GM12878 (cell line): ENCODE data around the gene BCS1L. TPM values are rescaled to one million over a fixed set of nuclear protein-coding genes. Genes with fewer than 3 reads are reported as not detected.

Source experiments
- ATAC-seq: fragments of 200-7000 bp; cut with Tn5 transposase; 3 replicates; pipeline ENCODE4 v1.9.1; 2020; ENCODE audit warnings: mild to moderate bottlenecking, moderate library complexity
- BruUV-seq: library from RNA; stranded (reverse); fragments of 400-500 nt; replicated peaks from 2 replicates; lab custom pipeline; 2021; lab: Mats Ljungman, UMichigan
- CTCF ChIA-PET: fragments of 300-600 bp; sonication (Branson Sonifier 250); formaldehyde crosslinking; extraction: SDS; loops from one replicate; lab custom pipeline; 2021; ENCODE audit warnings: inconsistent platforms; lab: Yijun Ruan, JAX
- POLR2A ChIA-PET: fragments of 350-600 bp; formaldehyde crosslinking; extraction: SDS; loops from one replicate; lab custom pipeline; 2021; ENCODE audit warnings: inconsistent platforms; lab: Charles Lee
- RAD21 ChIA-PET: fragments of 300-600 bp; sonication (Branson Sonifier 250); formaldehyde crosslinking; loops from one replicate; lab custom pipeline; 2023; ENCODE audit warnings: antibody characterized with exemption; ENCODE audit not compliant: unreplicated experiment; lab: Charles Lee
- SMC1A ChIA-PET: fragments of 300-600 bp; sonication (Branson Sonifier 250); formaldehyde crosslinking; loops from one replicate; lab custom pipeline; 2023; ENCODE audit not compliant: unreplicated experiment, uncharacterized antibody; lab: Charles Lee
- DNase-seq: peaks from one replicate; pipeline ENCODE4 v3.0.0-alpha.2; 2011; ENCODE audit warnings: low read depth, low spot score
- FAIRE-seq: peaks from 3 replicates; lab custom pipeline; 2011; peaks lifted over from hg19 to GRCh38; lab: Jason Lieb, UNC
- H2AFZ ChIP-seq: 2 replicates; pipeline ENCODE4 v1.6.0; 2011; ENCODE audit warnings: low read depth, low read length, control low read depth; ENCODE audit not compliant: control insufficient read depth
- H3K27ac ChIP-seq: 2 replicates; pipeline ENCODE4 v1.5.1; 2011; ENCODE audit warnings: control low read depth; ENCODE audit not compliant: control insufficient read depth, insufficient read depth
- H3K27me3 ChIP-seq, 2 experiments: replicated peaks in 1 of 2; 2 replicates each; pipeline versions ENCODE4 v1.6.0 to v1.6.1; 2011; ENCODE audit warnings: low read length in 1 of 2; ENCODE audit not compliant: control insufficient read depth in 2 of 2, insufficient read depth in 2 of 2
- H3K36me3 ChIP-seq, 2 experiments: 2 replicates each; pipeline ENCODE4 v1.5.1; 2011; ENCODE audit warnings: low read length in 1 of 2; ENCODE audit not compliant: control insufficient read depth in 2 of 2, insufficient read depth in 2 of 2
- H3K4me1 ChIP-seq: 2 replicates; pipeline ENCODE4 v1.6.1; 2011; ENCODE audit warnings: mild to moderate bottlenecking, low read length, moderate library complexity, mixed read lengths; ENCODE audit not compliant: control insufficient read depth, insufficient read depth
- H3K4me2 ChIP-seq: 2 replicates; pipeline ENCODE4 v1.6.0; 2011; ENCODE audit warnings: control low read depth; ENCODE audit not compliant: control insufficient read depth, insufficient read depth
- H3K4me3 ChIP-seq: fragments of 200-600 bp; sonication (generic); 2 replicates; pipeline ENCODE4 v1.5.1; 2016
- H3K79me2 ChIP-seq: 2 replicates; pipeline ENCODE4 v1.6.0; 2011; ENCODE audit warnings: low read length; ENCODE audit not compliant: control insufficient read depth, insufficient read depth
- H3K9ac ChIP-seq: 2 replicates; pipeline ENCODE4 v1.8.0; 2011; ENCODE audit warnings: low read length, control low read depth, mixed read lengths; ENCODE audit not compliant: control insufficient read depth, insufficient read depth
- H3K9me3 ChIP-seq: replicated peaks from 3 replicates; pipeline ENCODE4 v1.5.1; 2011; ENCODE audit warnings: mild to moderate bottlenecking, low read length; ENCODE audit not compliant: control insufficient read depth, insufficient read depth
- H4K20me1 ChIP-seq: 2 replicates; pipeline ENCODE4 v1.6.0; 2011; ENCODE audit not compliant: control insufficient read depth, insufficient read depth
- BCL11A ChIP-seq: IDR thresholded peaks from 2 replicates; pipeline ENCODE4 v1.6.1; 2011; ENCODE audit warnings: low read depth, low read length
- CBFB ChIP-seq: IDR thresholded peaks from 2 replicates; pipeline ENCODE4 v1.6.1; 2016; ENCODE audit warnings: antibody characterized with exemption, low read depth
- CEBPZ ChIP-seq: fragments of 150-350 bp; IDR thresholded peaks from 2 replicates; pipeline ENCODE4 v1.6.1; 2016; ENCODE audit warnings: low read depth, low read length
- CREB1 ChIP-seq: IDR thresholded peaks from 2 replicates; pipeline ENCODE4 v1.6.1; 2012; ENCODE audit warnings: low read depth, mild to moderate bottlenecking, inconsistent platforms
- CREM ChIP-seq: IDR thresholded peaks from 2 replicates; pipeline ENCODE4 v1.6.1; 2014; ENCODE audit warnings: antibody characterized with exemption, low read depth
- EP300 ChIP-seq, 2 experiments: fragments of 150-350 bp in 1 of 2; IDR thresholded peaks; 2 replicates each; pipeline ENCODE4 v1.6.1; 2011 to 2012; ENCODE audit warnings: low read depth in 2 of 2, low read length in 2 of 2, borderline replicate concordance in 1 of 2, improper control_type of control experiment in 1 of 2, inconsistent platforms in 1 of 2; ENCODE audit not compliant: control insufficient read depth in 1 of 2
- ETV6 ChIP-seq, 2 experiments: fragments of 450-650 bp in 1 of 2; IDR thresholded peaks in 1 of 2; conservative IDR thresholded peaks in 1 of 2; 2 replicates each; pipeline ENCODE4 v1.6.1; 2014; ENCODE audit warnings: antibody characterized with exemption in 1 of 2, borderline replicate concordance in 1 of 2, low read depth in 1 of 2, mild to moderate bottlenecking in 1 of 2, moderate library complexity in 1 of 2
- IKZF2 ChIP-seq, 2 experiments: fragments of 450-650 bp; IDR thresholded peaks; 2 replicates each; pipeline ENCODE4 v1.6.1; 2017; ENCODE audit warnings: mild to moderate bottlenecking in 2 of 2, moderate library complexity in 2 of 2
- IRF4 ChIP-seq: IDR thresholded peaks from 2 replicates; pipeline ENCODE4 v1.6.1; 2011; ENCODE audit warnings: low read depth, low read length
- NFIC ChIP-seq: IDR thresholded peaks from 2 replicates; pipeline ENCODE4 v1.6.1; 2012; ENCODE audit warnings: low read depth, mild to moderate bottlenecking, inconsistent platforms, low read length, moderate library complexity
- PBX3 ChIP-seq: IDR thresholded peaks from 2 replicates; pipeline ENCODE4 v1.6.1; 2011; ENCODE audit warnings: mild to moderate bottlenecking, low read depth, low read length, moderate library complexity; ENCODE audit not compliant: insufficient replicate concordance
- PKNOX1 ChIP-seq: fragments of 450-650 bp; IDR thresholded peaks from 2 replicates; pipeline ENCODE4 v1.6.1; 2016; ENCODE audit warnings: mild to moderate bottlenecking
- RUNX3 ChIP-seq: IDR thresholded peaks from 2 replicates; pipeline ENCODE4 v1.6.1; 2012; ENCODE audit warnings: low read length, inconsistent platforms
- TCF12 ChIP-seq: IDR thresholded peaks from 2 replicates; pipeline ENCODE4 v1.6.1; 2011; ENCODE audit warnings: low read depth, mild to moderate bottlenecking, low read length
- TCF3 ChIP-seq: IDR thresholded peaks from 2 replicates; pipeline ENCODE4 v1.6.1; 2012; ENCODE audit warnings: low read depth, mild to moderate bottlenecking, low read length, borderline replicate concordance; ENCODE audit not compliant: insufficient read depth
- ZSCAN29 ChIP-seq: fragments of 450-650 bp; IDR thresholded peaks from 2 replicates; pipeline ENCODE4 v1.6.1; 2017; ENCODE audit warnings: mild to moderate bottlenecking, moderate library complexity
- WGBS: methylation state at CpG from one replicate; pipeline ENCODE4 v1.1.6; 2016; ENCODE audit warnings: low lambda C conversion rate; ENCODE audit not compliant: insufficient replicate concordance, insufficient coverage; ENCODE audit errors: missing lambda C conversion rate; 5-methylcytosine and 5-hydroxymethylcytosine counted together
- in situ Hi-C: fragments of 300-500 bp; cut with MboI; formaldehyde crosslinking; loops from 9 replicates; pipeline ENCODE4 v1.14.3; 2018; ENCODE audit warnings: mixed read lengths
- intact Hi-C: fragments of 100-400 bp; cut with micrococcal nuclease; formaldehyde crosslinking; loops from one replicate; pipeline ENCODE4 v1.14.2; 2022; ENCODE audit not compliant: unreplicated experiment
- polyA plus RNA-seq, 11 experiments: library from polyadenylated mRNA; depleted of rRNA in 4 of 11; unstranded in 6 of 11; stranded (reverse) in 5 of 11; fragments of >200 nt; fragmentation: Nextera tagmentation in 4 of 11; fragmentation: Illumina TruSeq in 1 of 11; extraction: Ambion mirVana in 4 of 11; extraction: Trizol in 1 of 11; gene quantifications; 1 replicate in 1 of 11; 2 replicates in 10 of 11; pipeline versions ENCODE4 v1.2.1 to v1.2.3, GENCODE V29; 2011 to 2016; ENCODE audit warnings: inconsistent platforms in 2 of 11, missing spikeins in 2 of 11, low read depth in 1 of 11
- total RNA-seq, 4 experiments: library from RNA; depleted of rRNA in 3 of 4; stranded (reverse); fragments of >200 nt in 3 of 4; fragmentation: Illumina TruSeq in 1 of 4; extraction: Trizol in 1 of 4; gene quantifications; 2 replicates each; pipeline versions ENCODE4 v1.2.1 to v1.2.3, GENCODE V29; 2013 to 2021

Gene BCS1L
- total and polyA plus RNA-seq, 10 of the 15 experiments (the other 5 are each of a cell fraction or from before 2014, with no cell fraction given): 40.4 to 114 (median 65.2) TPM

- FAIRE-seq (peak; percentile 41), ATAC-seq (peak; percentile 28), DNase-seq (peak; percentile 64)
- Histone ChIP-seq H2AFZ (no peak overlapping the region), H3K27ac (no peak overlapping the region), H3K9me3 (no peaks in the 10 kb centered on the region), H3K79me2 (peaks cover 20% of the 10 kb centered on the region), H3K4me2 (0 out of 2 replicates have a peak overlapping the region, but pooled peaks have one; percentile 2), H4K20me1 (no peaks in the 10 kb centered on the region), H3K4me1 (peaks cover 7% of the 10 kb centered on the region), H3K36me3 (no peaks in the 10 kb centered on the region), H3K4me3 (no peak overlapping the region), H3K9ac (no peak overlapping the region), H3K27me3 (no peaks in the 10 kb centered on the region)
- in situ Hi-C loops (no loop called here), intact Hi-C loops (no loop called here)
- ChIA-PET RAD21 (interaction anchor here (1.0 kb wide), 1 partner anchor 190 kb away, joined by 6 read pairs; no protein-coding TSS in a partner anchor), SMC1A (interaction anchor here (0.9 to 1.8 kb wide), 4 partner anchors 21 to 201 kb away, joined by 3 to 5 read pairs (median 4); partner anchors contain the start of genes RNF25 and STK36), POLR2A (interaction anchor here (0.7 kb wide), 1 partner anchor 490 kb away, joined by 4 read pairs; no protein-coding TSS in a partner anchor), CTCF (interaction anchor here (0.7 to 1.5 kb wide), 6 partner anchors 22 to 669 kb away, joined by 3 to 8 read pairs (median 3); partner anchors contain the start of genes BCS1L and ZNF142)
- WGBS: 23% methylated on average over 4 of the region's 4 CpGs
- BruUV-seq: no TSS peak
- TF ChIP-seq TCF12 (0 out of 2 replicates have a peak, but pooled peaks have one; percentile 60), ZSCAN29 (no peak), CEBPZ (no peak), IKZF2 (IDR thresholded peaks at IDR 0.05) (peak; percentile 42 to 47; a peak in 2 of 4 replicates), PBX3 (no peak), NFIC (peak; percentile 61), CREM (peak; percentile 51; the same call in 1 of the 2 replicates), BCL11A (peak; percentile 18; the same call in 1 of the 2 replicates), TCF3 (0 out of 2 replicates have a peak, but pooled peaks have one; percentile 32), CBFB (0 out of 2 replicates have a peak, but pooled peaks have one; percentile 18), IRF4 (peak; percentile 82; the same call in 1 of the 2 replicates), PKNOX1 (0 out of 2 replicates have a peak, but pooled peaks have one; percentile 6), CREB1 (peak; percentile 56; the same call in 1 of the 2 replicates), RUNX3 (peak; percentile 81), ETV6 (conservative IDR thresholded peaks at IDR 0.05 in 1 of 2, IDR thresholded peaks at IDR 0.05 in 1 of 2; ENCODE audit: borderline replicate concordance in 1 of 2, low read depth in 1 of 2) (peak in 1 of 2 experiments; percentile 93; a peak in 2 of 4 replicates), EP300 (IDR thresholded peaks at IDR 0.05; ENCODE audit: borderline replicate concordance in 1 of 2, control insufficient read depth in 1 of 2, low read depth in 2 of 2, low read length in 2 of 2) (no peak)
These were observed 48.6 kb downstream of the BCS1L start for GRCh38 chr2:218708086-218708485.
